Cardiac muscle cell (in vitro differentiated cells and primary cell): ENCODE measurements around the gene CSTPP1. TPM values are rescaled to one million over a fixed set of nuclear protein-coding genes. Genes with fewer than 3 reads are reported as not detected.
"Not testable (repeated sequence)": the region's sequence is repeated elsewhere in the genome, so short reads cannot be mapped to it uniquely, and the experiment has no call there.

Experiments
- DNase-seq, 2 donors: peaks; one replicate each; pipeline versions ENCODE4 v3.0.0 to v3.0.0-alpha.2; 2010 to 2017; ENCODE audit warnings: low read depth in 1 of 2, low spot score in 1 of 2
- H3K27ac ChIP-seq: fragments of 200-600 bp; sonication (generic); 2 replicates; pipeline ENCODE4 v1.5.1; 2016
- H3K27me3 ChIP-seq: fragments of 200-600 bp; sonication (generic); 2 replicates; pipeline ENCODE4 v1.6.0; 2016; ENCODE audit warnings: control low read depth
- H3K36me3 ChIP-seq: fragments of 200-600 bp; sonication (generic); 2 replicates; pipeline ENCODE4 v1.5.1; 2016; ENCODE audit warnings: control low read depth
- H3K4me1 ChIP-seq: fragments of 200-600 bp; sonication (generic); 2 replicates; pipeline ENCODE4 v1.8.1; 2017; ENCODE audit warnings: low read depth, mild to moderate bottlenecking, mixed run types
- H3K4me3 ChIP-seq: fragments of 200-600 bp; sonication (generic); 2 replicates; pipeline ENCODE4 v1.5.1; 2016; ENCODE audit warnings: mild to moderate bottlenecking
- H3K9me3 ChIP-seq: fragments of 200-600 bp; sonication (generic); 2 replicates; pipeline ENCODE4 v1.5.1; 2017; ENCODE audit warnings: low read depth, mild to moderate bottlenecking, control low read depth
- polyA plus RNA-seq: library from polyadenylated mRNA; unstranded; fragments of >200 nt; fragmentation: Nextera tagmentation; extraction: Ambion mirVana; gene quantifications from 2 replicates; pipeline ENCODE4 v1.2.1, GENCODE V29; 2016
- total RNA-seq: library from RNA; depleted of rRNA; stranded (reverse); fragments of >200 nt; gene quantifications from 2 replicates; pipeline ENCODE4 v1.2.3, GENCODE V29; 2016
- TF ChIP-seq, protein P1 (sequence below): IDR thresholded peaks from 2 replicates; pipeline ENCODE4 v1.5.1; 2012; ENCODE audit warnings: low read depth, mild to moderate bottlenecking, low read length

Gene CSTPP1
- total and polyA plus RNA-seq, 2 experiments from 2014 or later, result 46.4 to 81.6 TPM

DNA sequence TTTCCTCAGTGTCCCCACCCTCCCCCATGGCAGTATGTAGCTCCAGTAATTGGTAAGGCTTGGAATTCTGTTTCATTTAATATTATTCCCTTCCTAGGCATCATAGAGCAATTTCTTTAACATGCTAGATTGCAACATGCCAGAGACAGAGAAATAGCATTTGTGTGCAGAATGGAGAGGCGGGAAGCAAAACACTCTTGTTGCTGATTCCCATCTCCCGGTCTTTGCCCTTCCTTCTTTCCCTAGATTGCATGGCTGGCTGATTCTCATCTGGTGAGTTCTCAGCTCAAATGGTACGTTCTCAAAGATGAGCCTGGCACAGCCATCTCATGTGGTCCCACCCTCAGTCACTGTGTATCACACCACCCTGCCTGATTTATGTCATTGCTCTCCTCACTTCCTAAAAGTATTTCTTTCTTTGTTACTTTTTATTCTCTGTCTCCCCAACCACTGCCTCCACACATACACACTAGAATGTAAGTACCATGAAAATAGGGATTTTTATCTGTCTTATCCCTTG lies 173.2 kb downstream of the CSTPP1 start:
- Histone ChIP-seq H3K4me3 (no peak overlapping the region), H3K36me3 (no peaks in the 10 kb centered on the region), H3K27me3 (no peaks in the 10 kb centered on the region), H3K27ac (no peak overlapping the region), H3K4me1 (no peaks in the 10 kb centered on the region), H3K9me3 (no peaks in the 10 kb centered on the region)
- no peak for DNase-seq
- TF ChIP-seq, protein P1, sequence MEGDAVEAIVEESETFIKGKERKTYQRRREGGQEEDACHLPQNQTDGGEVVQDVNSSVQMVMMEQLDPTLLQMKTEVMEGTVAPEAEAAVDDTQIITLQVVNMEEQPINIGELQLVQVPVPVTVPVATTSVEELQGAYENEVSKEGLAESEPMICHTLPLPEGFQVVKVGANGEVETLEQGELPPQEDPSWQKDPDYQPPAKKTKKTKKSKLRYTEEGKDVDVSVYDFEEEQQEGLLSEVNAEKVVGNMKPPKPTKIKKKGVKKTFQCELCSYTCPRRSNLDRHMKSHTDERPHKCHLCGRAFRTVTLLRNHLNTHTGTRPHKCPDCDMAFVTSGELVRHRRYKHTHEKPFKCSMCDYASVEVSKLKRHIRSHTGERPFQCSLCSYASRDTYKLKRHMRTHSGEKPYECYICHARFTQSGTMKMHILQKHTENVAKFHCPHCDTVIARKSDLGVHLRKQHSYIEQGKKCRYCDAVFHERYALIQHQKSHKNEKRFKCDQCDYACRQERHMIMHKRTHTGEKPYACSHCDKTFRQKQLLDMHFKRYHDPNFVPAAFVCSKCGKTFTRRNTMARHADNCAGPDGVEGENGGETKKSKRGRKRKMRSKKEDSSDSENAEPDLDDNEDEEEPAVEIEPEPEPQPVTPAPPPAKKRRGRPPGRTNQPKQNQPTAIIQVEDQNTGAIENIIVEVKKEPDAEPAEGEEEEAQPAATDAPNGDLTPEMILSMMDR, result no peak

DNA sequence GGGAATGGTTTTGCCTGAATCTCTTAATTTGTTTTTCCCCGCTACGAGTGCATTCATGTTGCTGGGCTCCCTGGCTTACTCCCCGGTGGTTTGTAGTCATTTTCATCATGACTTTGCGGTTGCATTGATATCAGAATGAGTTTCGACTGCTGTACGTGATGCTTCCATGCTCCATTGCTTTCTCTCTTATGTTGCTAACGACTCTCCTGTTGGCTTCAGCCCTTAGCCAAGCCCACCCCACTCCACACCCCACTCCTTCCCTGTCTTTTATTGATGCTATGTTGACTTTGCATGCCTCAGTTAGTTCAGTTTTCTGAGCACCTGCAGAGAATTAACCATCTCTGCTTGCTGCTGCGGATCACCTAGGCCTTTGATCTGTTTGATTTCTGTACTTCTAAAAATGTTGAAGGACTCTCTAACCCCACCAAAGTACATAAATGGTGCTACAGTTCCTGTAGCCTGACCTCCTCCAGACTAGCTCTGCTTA lies 174.8 kb downstream of the CSTPP1 start:
- DNase-seq, result no peak
- H3K36me3 ChIP-seq, result no peaks in the 10 kb centered on the region
- no peak overlapping the region for H3K4me3 ChIP-seq
- no peak overlapping the region for H3K27ac ChIP-seq
- TF ChIP-seq, protein P1, result no peak
- H3K9me3 ChIP-seq, result no peaks in the 10 kb centered on the region
- no peaks in the 10 kb centered on the region for H3K27me3 ChIP-seq
- no peaks in the 10 kb centered on the region for H3K4me1 ChIP-seq

DNA sequence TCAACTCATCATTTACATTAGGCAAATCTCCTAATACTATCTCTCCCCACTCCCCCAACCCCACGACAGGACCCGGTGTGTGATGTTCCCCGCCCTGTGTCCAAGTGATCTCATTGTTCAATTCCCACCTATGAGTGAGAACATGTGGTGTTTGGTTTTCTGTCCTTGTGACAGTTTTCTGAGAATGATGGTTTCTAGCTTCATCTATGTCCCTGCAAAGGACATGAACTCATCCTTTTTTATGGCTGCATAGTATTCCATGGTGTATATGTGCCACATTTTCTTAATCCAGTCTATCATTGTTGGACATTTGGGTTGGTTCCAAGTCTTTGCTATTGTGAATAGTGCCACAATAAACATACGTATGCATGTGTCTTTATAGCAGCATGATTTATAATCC lies 176.4 kb downstream of the CSTPP1 start:
- DNase-seq, H3K27me3 ChIP-seq, H3K36me3 ChIP-seq, H3K4me3 ChIP-seq, H3K4me1 ChIP-seq, H3K9me3 ChIP-seq, H3K27ac ChIP-seq: not testable (repeated sequence)

DNA sequence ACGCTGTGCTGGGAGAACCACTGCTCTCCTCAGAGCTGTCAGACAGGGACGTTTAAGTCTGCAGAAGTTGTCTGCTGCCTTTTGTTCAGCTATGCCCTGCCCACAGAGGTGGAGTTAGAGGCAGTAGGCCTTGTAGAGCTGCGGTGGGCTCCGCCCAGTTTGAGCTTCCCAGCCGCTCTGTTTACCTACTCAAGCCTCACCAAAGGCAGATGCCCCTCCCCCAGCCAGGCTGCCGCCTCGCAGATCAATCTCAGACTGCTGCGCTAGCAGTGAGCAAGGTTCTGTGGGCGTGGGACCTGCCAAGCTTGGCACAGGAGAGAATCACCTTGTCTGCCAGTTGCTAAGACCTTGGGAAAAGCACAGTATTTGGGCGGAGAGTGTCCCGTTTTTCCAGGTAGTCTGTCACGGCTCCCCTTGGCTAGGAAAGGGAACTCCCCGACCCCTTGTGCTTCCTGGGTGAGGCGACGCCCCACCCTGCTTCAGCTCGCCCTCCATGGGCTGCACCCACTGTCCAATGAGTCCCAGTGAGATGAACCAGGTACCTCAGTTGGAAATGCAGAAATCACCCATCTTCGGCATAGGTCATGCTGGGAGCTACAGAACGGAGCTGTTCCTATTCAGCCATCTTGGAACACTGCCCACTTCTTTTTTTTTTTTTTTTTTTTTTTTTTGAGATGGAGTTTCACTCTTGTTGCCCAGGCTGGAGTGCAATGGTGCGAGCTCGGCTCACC lies 182.6 kb downstream of the CSTPP1 start:
- H3K9me3 ChIP-seq, DNase-seq, H3K27me3 ChIP-seq, H3K4me3 ChIP-seq, H3K36me3 ChIP-seq, H3K27ac ChIP-seq, H3K4me1 ChIP-seq: not testable (repeated sequence)

GRCh38 chr11:47121056-47121455 lies 184.5 kb downstream of the CSTPP1 start:
- TF ChIP-seq, protein P1, result no peak
- no peaks in the 10 kb centered on the region for H3K36me3 ChIP-seq
- H3K4me3 ChIP-seq, result no peak overlapping the region
- peaks cover 12% of the 10 kb centered on the region for H3K4me1 ChIP-seq
- H3K27ac ChIP-seq, result no peak overlapping the region
- DNase-seq, result no peak
- H3K9me3 ChIP-seq, result no peaks in the 10 kb centered on the region
- no peaks in the 10 kb centered on the region for H3K27me3 ChIP-seq

GRCh38 chr11:47121731-47122130 lies 185.2 kb downstream of the CSTPP1 start:
- TF ChIP-seq, protein P1, result no peak
- H3K9me3 ChIP-seq, result no peaks in the 10 kb centered on the region
- DNase-seq, result no peak
- H3K27me3 ChIP-seq, result no peaks in the 10 kb centered on the region
- no peak overlapping the region for H3K4me3 ChIP-seq
- no peak overlapping the region for H3K27ac ChIP-seq
- H3K36me3 ChIP-seq, result no peaks in the 10 kb centered on the region
- peaks cover 12% of the 10 kb centered on the region for H3K4me1 ChIP-seq
